Astrocyte of the cerebellum (primary cell): ENCODE results near the gene MTCL1.

Experiments used
- DNase-seq: peaks from one replicate; pipeline ENCODE4 v3.0.0-alpha.2; 2011; ENCODE audit warnings: low read depth
- H3K4me3 ChIP-seq: 2 replicates; pipeline ENCODE4 v1.5.1; 2011; ENCODE audit warnings: mild to moderate bottlenecking, low read depth, low read length, moderate library complexity
- CTCF ChIP-seq: IDR thresholded peaks from 2 replicates; pipeline ENCODE4 v1.5.1; 2012; ENCODE audit warnings: low read length, low read depth, moderate library complexity, mild to moderate bottlenecking; ENCODE audit errors: missing control alignments
- in situ Hi-C: cut with HindIII; loops from 2 replicates; pipeline ENCODE4 v1.10.0; 2017; ENCODE audit warnings: low sequenced_read_pairs

MTCL1 gene

GRCh38 chr18:8823530-8823929 is 118.2 kb downstream of the MTCL1 start:
- DNase-seq, result no peak
- no peak for TF ChIP-seq CTCF
- in situ Hi-C loops, result no loop called here

GRCh38 chr18:8824846-8825245 is 119.5 kb downstream of the MTCL1 start:
- no peak for DNase-seq
- H3K4me3 ChIP-seq, result no peak overlapping the region
- in situ Hi-C loops, result no loop called here
- no peak for TF ChIP-seq CTCF

More at GRCh38 chr18:8823530-8823929, 118.2 kb downstream of the MTCL1 start:
- no peak overlapping the region for H3K4me3 ChIP-seq

- no peak for DNase-seq
- TF ChIP-seq CTCF, result no peak
- in situ Hi-C loops, result no loop called here
- no peak overlapping the region for H3K4me3 ChIP-seq
Observed at GRCh38 chr18:8825273-8825672, 119.9 kb downstream of the MTCL1 start.

- H3K4me3 ChIP-seq, result no peak overlapping the region
- no peak for DNase-seq
- no peak for TF ChIP-seq CTCF
- in situ Hi-C loops, result no loop called here
Observed at GRCh38 chr18:8825729-8826375, 120.5 kb downstream of the MTCL1 start.

- TF ChIP-seq CTCF, result no peak
- no peak overlapping the region for H3K4me3 ChIP-seq
- in situ Hi-C loops, result no loop called here
- DNase-seq, result no peak
Observed at GRCh38 chr18:8826514-8826913, 121.2 kb downstream of the MTCL1 start.

GRCh38 chr18:8826971-8827370 is 121.6 kb downstream of the MTCL1 start:
- DNase-seq, result no peak
- in situ Hi-C loops, result no loop called here
- TF ChIP-seq CTCF, result no peak
- H3K4me3 ChIP-seq, result no peak overlapping the region
